ENCODE results near the gene TNP1. TPM values are rescaled to one million over a fixed set of nuclear protein-coding genes. Genes with fewer than 3 reads are reported as not detected.

The TNP1 gene
- total RNA-seq, 1 donor from 2014 or later, result not detected

GRCh38 chr2:216838151-216838550, 21.7 kb downstream of the TNP1 start:
- ATAC-seq, result no peak

- no peak for ATAC-seq
Observed at GRCh38 chr2:216837740-216838139, 22.1 kb downstream of the TNP1 start.

- no peak for ATAC-seq
Observed at GRCh38 chr2:216833061-216833460, 26.8 kb downstream of the TNP1 start.

GRCh38 chr2:216830346-216830745, 29.5 kb downstream of the TNP1 start:
- no peak for ATAC-seq

- ATAC-seq, result peak; percentile 39
Observed at GRCh38 chr2:216829533-216829932, 30.3 kb downstream of the TNP1 start.

GRCh38 chr2:216827073-216827720, 32.7 kb downstream of the TNP1 start:
- ATAC-seq, result no peak

GRCh38 chr2:216822470-216822869, 37.4 kb downstream of the TNP1 start:
- no peak for ATAC-seq

- ATAC-seq, result no peak
Observed at GRCh38 chr2:216820709-216821108, 39.2 kb downstream of the TNP1 start.

GRCh38 chr2:216819766-216820165, 40.1 kb downstream of the TNP1 start:
- ATAC-seq, result no peak

- no peak for ATAC-seq
Observed at GRCh38 chr2:216819055-216819454, 40.8 kb downstream of the TNP1 start.

GRCh38 chr2:216810399-216811160, 49.3 kb downstream of the TNP1 start:
- ATAC-seq, result no peak

Other genes with a start within 250 kb of the TNP1 start
- gene IGFBP2, start 226.6 kb downstream of the TNP1 start, total RNA-seq, result 192 TPM
- gene IGFBP5, start 164.5 kb downstream of the TNP1 start, total RNA-seq, result 34.9 TPM